Common myeloid progenitor, CD34-positive (primary cell): Measurements from ENCODE around the gene MYO5C.

Source experiments
- CTCF ChIA-PET: fragments of 350-600 bp; sonication (Branson Sonifier 250); formaldehyde crosslinking; loops from one replicate; lab custom pipeline; 2021; ENCODE audit warnings: antibody characterized with exemption; lab: Charles Lee
- POLR2A ChIA-PET: fragments of 350-600 bp; sonication (Branson Sonifier 250); formaldehyde crosslinking; loops from one replicate; lab custom pipeline; 2021; ENCODE audit warnings: antibody characterized with exemption; lab: Charles Lee
- DNase-seq, 3 donors: peaks; one replicate each; pipeline versions ENCODE4 v3.0.0 to v3.0.0-alpha.2; 2013
- H3K27ac ChIP-seq, 2 experiments: 1 replicate in 1 of 2; 2 replicates in 1 of 2; pipeline ENCODE4 v1.7.0; 2013; ENCODE audit warnings: inconsistent platforms in 2 of 2, low read length in 2 of 2, mild to moderate bottlenecking in 2 of 2, low read depth in 1 of 2, moderate library complexity in 1 of 2; ENCODE audit not compliant: severe bottlenecking in 2 of 2, insufficient read depth in 1 of 2, poor library complexity in 1 of 2
- H3K27me3 ChIP-seq, 5 experiments: replicated peaks in 2 of 5; 1 replicate in 3 of 5; 2 replicates in 2 of 5; pipeline versions ENCODE4 v1.6.1 to v1.7.0; 2013; ENCODE audit warnings: low read length in 4 of 5, mild to moderate bottlenecking in 2 of 5, moderate library complexity in 2 of 5, inconsistent platforms in 1 of 5; ENCODE audit not compliant: insufficient read depth in 5 of 5, control insufficient read depth in 4 of 5
- H3K36me3 ChIP-seq, 4 experiments: 1 replicate in 2 of 4; 2 replicates in 2 of 4; pipeline versions ENCODE4 v1.6.1 to v1.7.0; 2013; ENCODE audit warnings: low read length in 3 of 4, control low read depth in 1 of 4, mild to moderate bottlenecking in 1 of 4; ENCODE audit not compliant: control insufficient read depth in 4 of 4, insufficient read depth in 4 of 4
- H3K4me1 ChIP-seq, 4 experiments: 1 replicate in 3 of 4; 2 replicates in 1 of 4; pipeline versions ENCODE4 v1.6.1 to v1.7.1; 2013; ENCODE audit warnings: low read length in 3 of 4, mild to moderate bottlenecking in 3 of 4, control low read depth in 1 of 4, inconsistent platforms in 1 of 4, moderate library complexity in 1 of 4; ENCODE audit not compliant: control insufficient read depth in 4 of 4, insufficient read depth in 4 of 4; ENCODE audit errors: control extremely low read depth in 1 of 4
- H3K4me3 ChIP-seq, 7 experiments: 1 replicate in 4 of 7; 2 replicates in 3 of 7; pipeline versions ENCODE4 v1.5.1 to v1.7.0; 2013; ENCODE audit warnings: mild to moderate bottlenecking in 7 of 7, low read length in 6 of 7, moderate library complexity in 6 of 7, inconsistent platforms in 2 of 7, low read depth in 2 of 7, control low read depth in 1 of 7; ENCODE audit not compliant: insufficient read depth in 4 of 7, control insufficient read depth in 1 of 7; ENCODE audit errors: extremely low read depth in 1 of 7
- H3K9me3 ChIP-seq, 5 experiments: 1 replicate in 4 of 5; 2 replicates in 1 of 5; pipeline versions ENCODE4 v1.6.1 to v1.7.1; 2013; ENCODE audit warnings: low read length in 4 of 5, mild to moderate bottlenecking in 2 of 5, inconsistent platforms in 1 of 5, low read depth in 1 of 5, moderate library complexity in 1 of 5; ENCODE audit not compliant: control insufficient read depth in 4 of 5, insufficient read depth in 2 of 5; ENCODE audit errors: control extremely low read depth in 1 of 5
- WGBS: methylation state at CpG from one replicate; pipeline ENCODE4 v1.1.5; 2013; ENCODE audit not compliant: insufficient coverage; 5-methylcytosine and 5-hydroxymethylcytosine counted together

The MYO5C gene

DNA sequence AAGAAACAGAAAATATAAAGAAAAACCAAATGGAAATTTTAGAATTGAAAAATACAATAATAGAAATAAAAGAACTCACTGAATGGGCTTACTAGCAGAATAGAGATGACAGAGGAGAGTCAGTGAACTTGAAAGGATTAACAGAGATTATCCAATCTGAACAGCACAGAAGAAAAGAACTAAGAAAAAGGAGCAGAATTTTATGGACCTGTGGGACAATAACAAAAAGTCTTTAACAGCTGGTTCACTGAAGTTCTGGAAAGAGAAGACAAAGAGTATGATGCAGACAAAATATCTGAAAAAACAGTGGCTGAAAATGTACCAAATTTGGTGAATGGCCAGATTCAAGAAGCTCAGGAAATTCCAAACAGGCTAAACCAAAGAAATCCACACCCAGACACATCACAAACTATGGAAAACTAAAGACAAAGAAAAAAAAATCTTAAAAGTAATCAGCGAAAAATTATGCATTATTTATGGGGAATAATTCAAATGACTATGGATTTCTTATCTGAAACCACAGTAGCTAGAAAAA, 94.7 kb downstream of the MYO5C start:
- no peaks in the 10 kb centered on the region for H3K4me1 ChIP-seq
- no peaks in the 10 kb centered on the region for H3K9me3 ChIP-seq
- no peak overlapping the region for H3K27ac ChIP-seq
- POLR2A ChIA-PET, result no interaction called here
- WGBS, result no CpG with 5 or more reads among the region's 1 CpG
- no peak overlapping the region for H3K4me3 ChIP-seq
- H3K27me3 ChIP-seq, result no peaks in the 10 kb centered on the region
- DNase-seq, result no peak
- H3K36me3 ChIP-seq, result peaks cover 19 to 59% (median 31%) of the 10 kb centered on the region in 4 experiments
- CTCF ChIA-PET, result interaction anchor here (1.9 kb wide), 1 partner anchor 22 kb away, joined by 4 read pairs; no protein-coding TSS in a partner anchor

DNA sequence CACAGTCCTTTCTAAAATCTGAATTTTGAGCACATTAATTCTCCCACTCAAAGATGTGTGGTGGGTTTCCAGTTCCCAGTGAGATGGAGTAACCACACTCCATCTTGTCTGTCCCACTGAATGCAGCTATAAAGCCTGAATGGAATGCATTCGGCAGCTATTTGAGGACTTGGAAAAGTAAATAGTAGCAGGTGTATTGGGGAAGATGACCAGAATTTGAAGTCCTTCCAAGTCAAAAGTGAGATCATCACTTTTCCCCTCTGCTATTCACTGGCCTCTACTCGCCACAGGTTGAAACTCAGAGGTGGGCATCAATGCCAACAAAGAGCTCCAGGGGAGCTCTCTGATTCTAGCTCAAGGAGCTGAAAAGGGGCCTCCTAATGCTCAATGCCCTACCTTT, 96.3 kb downstream of the MYO5C start:
- CTCF ChIA-PET, result interaction anchor here (1.2 to 1.9 kb wide), 2 partner anchors 14 to 20 kb away, joined by 4 read pairs; no protein-coding TSS in a partner anchor

DNA sequence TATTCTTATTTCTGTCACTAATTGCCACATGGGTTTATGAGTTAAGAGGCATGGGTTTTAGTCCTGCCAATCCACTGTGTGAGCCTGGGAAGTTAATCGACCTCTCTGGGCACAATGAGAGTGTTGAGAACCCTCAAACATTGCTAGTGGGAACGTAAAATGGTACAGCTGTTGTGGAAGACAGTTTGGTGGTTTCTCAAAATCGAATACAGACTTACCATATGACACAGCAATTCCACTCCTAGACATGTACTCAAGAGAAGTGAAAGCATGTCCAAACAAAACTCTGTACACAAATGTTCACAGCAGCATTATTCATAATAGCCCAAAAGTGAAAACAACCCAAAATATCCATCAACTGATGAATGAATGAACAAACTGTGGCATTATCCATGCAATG, 98.7 kb downstream of the MYO5C start:
- H3K27me3 ChIP-seq, result no peaks in the 10 kb centered on the region
- peaks cover 7 to 52% (median 25%) of the 10 kb centered on the region in 4 experiments for H3K36me3 ChIP-seq
- no peak for DNase-seq
- no peak overlapping the region for H3K27ac ChIP-seq
- H3K4me1 ChIP-seq, result no peaks in the 10 kb centered on the region
- CTCF ChIA-PET, result interaction anchor here (0.9 to 1.3 kb wide), 2 partner anchors 11 to 12 kb away, joined by 3 to 10 read pairs; no protein-coding TSS in a partner anchor
- 60% methylated on average over 2 of the region's 3 CpGs for WGBS
- POLR2A ChIA-PET, result no interaction called here
- no peak overlapping the region for H3K4me3 ChIP-seq
- H3K9me3 ChIP-seq, result no peaks in the 10 kb centered on the region

More for the DNA sequence above, 96.3 kb downstream of the MYO5C start:
- Histone ChIP-seq H3K27me3 (no peaks in the 10 kb centered on the region), H3K4me1 (no peaks in the 10 kb centered on the region), H3K36me3 (peaks cover 10 to 56% (median 24%) of the 10 kb centered on the region in 4 experiments), H3K4me3 (no peak overlapping the region), H3K27ac (no peak overlapping the region), H3K9me3 (no peaks in the 10 kb centered on the region)
- POLR2A ChIA-PET, result no interaction called here
- WGBS, result 77% methylated on average over 2 of the region's 2 CpGs
- DNase-seq, result no peak

DNA sequence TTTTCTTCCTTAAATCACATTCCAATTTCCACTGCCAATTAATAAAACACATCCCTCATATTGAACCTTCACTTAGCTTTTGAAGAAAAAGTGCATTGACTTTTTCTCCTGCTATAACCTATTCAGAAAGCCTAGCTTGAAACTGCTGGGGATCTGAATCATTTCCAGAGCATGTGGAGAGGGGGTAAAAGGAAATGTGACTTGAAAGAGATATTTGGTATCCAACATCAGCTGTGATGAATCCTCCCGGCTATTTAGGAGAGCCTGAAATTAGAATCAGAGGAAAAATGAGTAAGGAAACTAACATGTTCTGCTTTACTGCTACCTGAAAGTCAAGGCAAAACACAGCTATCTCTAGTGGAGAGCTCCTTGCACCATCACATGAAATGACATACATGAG, 101.8 kb downstream of the MYO5C start:
- DNase-seq, result no peak
- no peak overlapping the region for H3K27ac ChIP-seq
- no peaks in the 10 kb centered on the region for H3K9me3 ChIP-seq
- peaks cover 0 to 10% (median 6%) of the 10 kb centered on the region in 4 experiments for H3K4me1 ChIP-seq
- ChIA-PET POLR2A (no interaction called here), CTCF (interaction anchor here (0.6 to 2.2 kb wide), 6 partner anchors 10 to 239 kb away, joined by 3 to 7 read pairs (median 4); no protein-coding TSS in a partner anchor)
- WGBS, result 80% methylated on average over 1 of the region's 1 CpG
- no peak overlapping the region for H3K4me3 ChIP-seq
- peaks cover 7 to 46% (median 23%) of the 10 kb centered on the region in 4 experiments for H3K36me3 ChIP-seq
- no peaks in the 10 kb centered on the region for H3K27me3 ChIP-seq

DNA sequence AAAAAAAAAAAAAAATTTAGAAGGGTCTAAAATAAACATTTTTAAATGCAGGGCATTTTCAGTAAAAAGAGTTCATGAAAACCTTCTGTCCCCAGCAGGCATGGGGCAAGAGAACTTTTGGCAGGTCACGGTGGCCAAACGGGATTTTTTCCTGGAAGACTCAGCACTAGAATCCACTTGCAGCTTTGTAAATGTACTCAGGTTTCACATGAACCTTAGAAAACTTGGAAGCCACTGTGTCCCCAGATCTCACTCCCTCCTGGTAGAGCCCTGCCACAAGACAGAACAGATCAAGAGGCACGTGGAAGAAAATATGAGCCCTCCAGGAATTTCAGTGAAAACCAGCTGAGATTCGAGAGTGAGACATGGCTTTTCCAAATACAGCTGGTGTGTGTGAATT, 102.3 kb downstream of the MYO5C start:
- no peak for DNase-seq
- POLR2A ChIA-PET, result no interaction called here
- Histone ChIP-seq H3K27ac (no peak overlapping the region), H3K4me1 (peaks cover 0 to 10% (median 6%) of the 10 kb centered on the region in 4 experiments), H3K27me3 (no peaks in the 10 kb centered on the region), H3K4me3 (no peak overlapping the region), H3K36me3 (peaks cover 7 to 45% (median 23%) of the 10 kb centered on the region in 4 experiments), H3K9me3 (no peaks in the 10 kb centered on the region)
- CTCF ChIA-PET, result interaction anchor here (0.7 to 2.2 kb wide), 4 partner anchors 9 to 34 kb away, joined by 3 to 7 read pairs (median 4); no protein-coding TSS in a partner anchor
- WGBS, result 97% methylated on average over 4 of the region's 4 CpGs

DNA sequence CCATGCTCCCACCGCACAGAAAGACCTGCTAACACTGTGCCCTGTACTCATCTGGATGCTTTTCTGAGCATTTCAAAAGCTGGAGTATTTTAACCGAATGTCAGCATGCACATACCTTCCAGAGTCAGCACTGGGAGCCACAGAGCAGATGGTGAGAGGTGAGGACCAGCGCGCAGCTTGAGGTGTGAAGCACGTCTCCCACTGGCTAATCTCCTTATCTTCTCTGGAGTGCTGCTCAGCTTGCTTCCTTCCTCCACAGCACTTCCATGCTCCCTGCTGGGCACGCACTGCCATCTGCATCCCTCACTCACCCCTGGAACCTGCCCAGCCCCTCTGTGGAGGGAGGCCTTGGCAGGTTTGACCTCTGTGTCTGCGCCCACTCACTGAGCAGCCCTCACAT, 104.4 kb downstream of the MYO5C start, which contains the start of gene GNB5:
Gene GNB5 (minus strand): TSS at position 186 of the 400 bp plus-strand sequence. CDS start 6,716 bp downstream, outside the sequence.
- Histone ChIP-seq H3K4me1 (peaks cover 0 to 10% (median 6%) of the 10 kb centered on the region in 4 experiments), H3K9me3 (no peaks in the 10 kb centered on the region), H3K4me3 (no peak within 1 kb of the TSS), H3K27ac (no peak within 1 kb of the TSS), H3K36me3 (peaks cover 3 to 30% (median 17%) of the 10 kb centered on the region in 4 experiments), H3K27me3 (no peaks in the 10 kb centered on the region)
- DNase-seq, result peak; percentile 28 to 78 (median 78)
- POLR2A ChIA-PET, result no interaction called here
- CTCF ChIA-PET, result interaction anchor here (0.9 to 1.9 kb wide), 6 partner anchors 13 to 202 kb away, joined by 3 to 5 read pairs (median 4); no protein-coding TSS in a partner anchor
- 24% methylated on average over 5 of the region's 7 CpGs for WGBS
